IMR-90 (cell line): ENCODE measurements around the gene NUDCD3. TPM values are rescaled to one million over a fixed set of nuclear protein-coding genes. Genes with fewer than 3 reads are reported as not detected.
A peak's percentile ranks its signal among the peaks of the same experiment; 100 is the strongest.

Experiments used
- ATAC-seq: fragments of 200-7000 bp; cut with Tn5 transposase; 2 replicates; pipeline ENCODE4 v1.9.1; 2020; ENCODE audit warnings: low read depth, mild to moderate bottlenecking, moderate library complexity
- BruUV-seq: library from RNA; stranded (reverse); fragments of 400-500 nt; replicated peaks from 2 replicates; lab custom pipeline; 2021; lab: Mats Ljungman, UMichigan
- CTCF ChIA-PET: fragments of 300-600 bp; formaldehyde crosslinking; extraction: SDS; loops from one replicate; lab custom pipeline; 2021; ENCODE audit warnings: antibody characterized with exemption; lab: Yijun Ruan, JAX
- POLR2A ChIA-PET: fragments of 300-600 bp; sonication (Branson Sonifier 250); formaldehyde crosslinking; loops from one replicate; lab custom pipeline; 2022; ENCODE audit warnings: antibody characterized with exemption; ENCODE audit not compliant: unreplicated experiment; lab: Charles Lee
- DNase-seq: peaks from one replicate; pipeline ENCODE4 v3.0.0; 2013
- H2AFZ ChIP-seq: replicated peaks from 2 replicates; pipeline ENCODE3; 2013; ENCODE audit warnings: low read length, mild to moderate bottlenecking; ENCODE audit not compliant: poor library complexity
- H2AK5ac ChIP-seq: 2 replicates; pipeline ENCODE4 v1.6.1; 2013; ENCODE audit warnings: low read depth, low read length, inconsistent platforms
- H2AK9ac ChIP-seq: replicated peaks from 2 replicates; pipeline ENCODE3; 2013; ENCODE audit warnings: mild to moderate bottlenecking, low read depth, low read length, moderate library complexity; ENCODE audit not compliant: poor library complexity
- H2BK120ac ChIP-seq: 2 replicates; pipeline ENCODE4 v1.6.1; 2013; ENCODE audit warnings: low read depth, low read length, inconsistent platforms
- H2BK15ac ChIP-seq: 3 replicates; pipeline ENCODE4 v1.6.1; 2013; ENCODE audit warnings: low read depth, low read length, inconsistent platforms
- H2BK20ac ChIP-seq: 2 replicates; pipeline ENCODE4 v1.6.1; 2013; ENCODE audit warnings: low read depth, mild to moderate bottlenecking, inconsistent platforms, low read length, moderate library complexity
- H2BK5ac ChIP-seq: 2 replicates; pipeline ENCODE4 v1.6.1; 2013; ENCODE audit warnings: mild to moderate bottlenecking, low read depth, low read length, inconsistent platforms; ENCODE audit not compliant: poor library complexity, severe bottlenecking
- H3K14ac ChIP-seq: replicated peaks from 2 replicates; pipeline ENCODE4 v1.6.1; 2013; ENCODE audit warnings: low read depth, low read length, inconsistent platforms
- H3K18ac ChIP-seq: 2 replicates; pipeline ENCODE4 v1.6.1; 2013; ENCODE audit warnings: low read depth, low read length, control low read depth
- H3K23ac ChIP-seq: 2 replicates; pipeline ENCODE4 v1.6.1; 2013; ENCODE audit warnings: low read depth, low read length, inconsistent platforms
- H3K27ac ChIP-seq: 2 replicates; pipeline ENCODE4 v1.5.1; 2013; ENCODE audit warnings: mild to moderate bottlenecking, control low read depth, low read length; ENCODE audit not compliant: insufficient read depth
- H3K27me3 ChIP-seq: 2 replicates; pipeline ENCODE4 v1.6.1; 2013; ENCODE audit warnings: low read length; ENCODE audit not compliant: control insufficient read depth, insufficient read depth
- H3K36me3 ChIP-seq: 2 replicates; pipeline ENCODE4 v1.6.1; 2013; ENCODE audit warnings: low read length, mixed read lengths; ENCODE audit not compliant: control insufficient read depth, insufficient read depth
- H3K4ac ChIP-seq: 2 replicates; pipeline ENCODE4 v1.6.1; 2013; ENCODE audit warnings: low read depth, low read length, inconsistent platforms
- H3K4me1 ChIP-seq: 2 replicates; pipeline ENCODE4 v1.6.1; 2013; ENCODE audit warnings: low read length, mixed read lengths; ENCODE audit not compliant: control insufficient read depth, insufficient read depth
- H3K4me2 ChIP-seq: 2 replicates; pipeline ENCODE4 v1.6.1; 2013; ENCODE audit warnings: low read depth, mild to moderate bottlenecking, control low read depth, low read length, moderate library complexity
- H3K4me3 ChIP-seq: 2 replicates; pipeline ENCODE4 v1.5.1; 2013; ENCODE audit warnings: low read depth, mild to moderate bottlenecking, control low read depth, low read length, moderate library complexity; ENCODE audit not compliant: insufficient read depth
- H3K56ac ChIP-seq: 2 replicates; pipeline ENCODE4 v1.6.1; 2013; ENCODE audit warnings: low read length, inconsistent platforms; ENCODE audit not compliant: insufficient read depth; ENCODE audit errors: extremely low read depth
- H3K79me1 ChIP-seq, 2 experiments: 2 replicates each; pipeline ENCODE4 v1.6.1; 2013; ENCODE audit warnings: low read length in 2 of 2, inconsistent platforms in 1 of 2, low read depth in 1 of 2
- H3K9ac ChIP-seq: 2 replicates; pipeline ENCODE4 v1.6.1; 2013; ENCODE audit warnings: low read depth, low read length, control low read depth
- H3K9me1 ChIP-seq: 2 replicates; pipeline ENCODE4 v1.6.1; 2013; ENCODE audit warnings: low read length, inconsistent platforms; ENCODE audit not compliant: insufficient read depth
- H3K9me3 ChIP-seq: 2 replicates; pipeline ENCODE4 v1.6.1; 2013; ENCODE audit warnings: low read length; ENCODE audit not compliant: control insufficient read depth, insufficient read depth
- H4K20me1 ChIP-seq: 2 replicates; pipeline ENCODE4 v1.6.1; 2013; ENCODE audit warnings: low read length, inconsistent platforms; ENCODE audit not compliant: insufficient read depth
- H4K5ac ChIP-seq: 2 replicates; pipeline ENCODE4 v1.6.1; 2013; ENCODE audit warnings: mild to moderate bottlenecking, low read depth, low read length, control low read depth
- H4K8ac ChIP-seq, 2 experiments: 2 replicates each; pipeline ENCODE4 v1.6.1; 2013; ENCODE audit warnings: low read depth in 2 of 2, low read length in 2 of 2, control low read depth in 1 of 2, inconsistent platforms in 1 of 2
- H4K91ac ChIP-seq: 2 replicates; pipeline ENCODE4 v1.6.1; 2013; ENCODE audit warnings: low read depth, low read length, inconsistent platforms; ENCODE audit not compliant: insufficient read depth
- CHD1 ChIP-seq: IDR thresholded peaks from 2 replicates; pipeline ENCODE4 v1.6.1; 2012; ENCODE audit warnings: low read depth, low read length, improper control_type of control experiment
- CTCF ChIP-seq: conservative IDR thresholded peaks from 2 replicates; pipeline ENCODE4 v1.5.1; 2012; ENCODE audit warnings: mild to moderate bottlenecking, low read depth, low read length, improper control_type of control experiment
- ELK1 ChIP-seq: fragments of 150-350 bp; IDR thresholded peaks from 2 replicates; pipeline ENCODE4 v1.6.1; 2016; ENCODE audit warnings: low read depth, mild to moderate bottlenecking, low read length, moderate library complexity, borderline replicate concordance
- FOS ChIP-seq: fragments of 150-350 bp; IDR thresholded peaks from 2 replicates; pipeline ENCODE4 v1.6.1; 2016; ENCODE audit warnings: low read depth, low read length
- MAFK ChIP-seq: IDR thresholded peaks from 2 replicates; pipeline ENCODE4 v1.6.1; 2012; ENCODE audit warnings: low read depth, low read length, improper control_type of control experiment
- MXI1 ChIP-seq: IDR thresholded peaks from 2 replicates; pipeline ENCODE4 v1.6.1; 2012; ENCODE audit warnings: low read depth, mild to moderate bottlenecking, low read length, moderate library complexity, borderline replicate concordance
- RAD21 ChIP-seq: IDR thresholded peaks from 2 replicates; pipeline ENCODE4 v1.6.1; 2012; ENCODE audit warnings: low read length, improper control_type of control experiment
- RCOR1 ChIP-seq: IDR thresholded peaks from 2 replicates; pipeline ENCODE4 v1.6.1; 2012; ENCODE audit warnings: mild to moderate bottlenecking, low read length, improper control_type of control experiment; ENCODE audit not compliant: insufficient replicate concordance
- SMC3 ChIP-seq: fragments of 150-350 bp; IDR thresholded peaks from 2 replicates; pipeline ENCODE4 v1.6.1; 2016; ENCODE audit warnings: low read depth, mild to moderate bottlenecking, antibody characterized with exemption, low read length, moderate library complexity
- WGBS, 2 experiments: methylation state at CpG; one replicate each; pipeline versions ENCODE4 v1.1.5 to v1.1.7; 2013; ENCODE audit warnings: missing lambda C conversion rate in 2 of 2; ENCODE audit not compliant: insufficient read length in 1 of 2; ENCODE audit errors: extremely low coverage in 2 of 2; 5-methylcytosine and 5-hydroxymethylcytosine counted together
- dilution Hi-C: fragments of 300-500 bp; cut with HindIII; formaldehyde crosslinking; loops from one replicate; pipeline ENCODE4 v1.14.3; 2018; ENCODE audit warnings: low sequenced_read_pairs; ENCODE audit not compliant: unreplicated experiment
- in situ Hi-C: fragments of 300-500 bp; cut with MboI; formaldehyde crosslinking; loops from 3 replicates; pipeline ENCODE4 v1.14.3; 2019; ENCODE audit warnings: low sequenced_read_pairs, inconsistent platforms, mixed read lengths
- intact Hi-C: fragments of 100-400 bp; cut with micrococcal nuclease; formaldehyde crosslinking; loops from 2 replicates; pipeline ENCODE4 v1.10.0; 2022
- polyA plus RNA-seq, 3 experiments: library from polyadenylated mRNA; depleted of rRNA; stranded (reverse); fragments of >200 nt; gene quantifications; 2 replicates each; pipeline ENCODE4 v1.2.3, GENCODE V29; 2012; ENCODE audit warnings: low replicate concordance in 1 of 3
- total RNA-seq: library from RNA; depleted of rRNA; stranded (reverse); fragments of >200 nt; gene quantifications from 2 replicates; pipeline ENCODE4 v1.2.3, GENCODE V29; 2012
- TF ChIP-seq, protein P1 (sequence below): fragments of 150-350 bp; IDR thresholded peaks from 2 replicates; pipeline ENCODE4 v1.6.1; 2017; ENCODE audit warnings: mild to moderate bottlenecking, antibody characterized with exemption, low read length, low read depth

The NUDCD3 gene
- total and polyA plus RNA-seq, 2 of the 4 experiments (the other 2 are of a cell fraction) = 49.5 to 76.0 TPM

DNA sequence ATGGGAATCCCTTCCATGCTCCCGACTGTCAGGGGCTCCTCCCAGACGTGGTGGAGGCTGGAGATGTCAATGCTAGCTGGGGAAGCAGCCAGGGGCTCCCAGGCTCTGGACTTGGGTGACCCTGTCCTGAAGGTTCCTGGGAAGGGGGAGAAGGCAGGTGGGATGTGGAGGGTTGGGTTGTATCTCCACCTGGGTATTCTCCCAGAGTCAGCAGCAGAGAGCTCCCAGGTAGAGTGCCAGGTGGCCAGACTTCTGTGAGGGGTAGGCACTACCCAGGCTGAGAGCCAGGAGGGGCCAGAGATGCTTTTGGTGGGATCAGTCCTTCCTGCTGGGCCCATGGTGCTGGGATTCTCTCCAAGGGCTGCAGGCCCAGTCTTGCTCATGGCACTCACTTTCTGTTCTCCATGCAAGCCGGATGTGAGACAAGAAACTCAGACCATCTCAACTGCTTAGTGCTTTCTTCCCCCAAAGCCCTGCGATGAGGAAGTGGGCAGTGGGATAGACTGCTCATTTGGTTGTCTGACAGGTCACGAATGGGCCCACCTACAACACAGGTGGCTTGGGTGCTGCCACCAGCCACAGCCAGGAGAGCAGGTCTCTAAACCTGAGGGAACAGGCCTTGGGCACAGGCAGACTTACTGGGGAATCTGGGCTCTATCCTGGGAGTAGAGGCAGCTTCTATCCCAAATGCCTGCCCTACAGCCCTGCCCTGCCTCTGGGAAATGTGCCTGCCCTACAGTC lies 112.6 kb downstream of the NUDCD3 start (continued):
- TF ChIP-seq CTCF = no peak

DNA sequence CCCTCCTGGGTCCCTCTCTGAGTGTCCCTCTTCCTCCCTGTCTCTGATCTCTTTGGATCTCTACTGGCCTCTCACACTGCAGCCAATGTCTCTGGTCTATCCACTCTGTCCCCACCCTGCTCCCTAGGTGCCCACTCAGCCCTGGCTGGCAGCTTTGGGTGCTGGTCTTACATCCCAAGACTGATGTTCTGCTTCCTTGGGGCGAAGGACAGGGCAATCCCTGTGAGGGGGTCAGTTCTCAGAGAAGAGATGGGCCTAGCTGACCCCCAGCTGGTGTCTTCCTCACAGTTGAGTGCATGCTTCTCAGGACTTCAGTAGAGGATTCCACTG lies 113.4 kb downstream of the NUDCD3 start:
- Histone ChIP-seq H3K9me3 (no peaks in the 10 kb centered on the region), H3K14ac (peak overlapping the region; percentile 69), H4K5ac (no peak overlapping the region), H3K27me3 (no peaks in the 10 kb centered on the region), H4K91ac (peak overlapping the region; percentile 84), H3K9ac (no peak overlapping the region), H2BK20ac (peak overlapping the region; percentile 89), H4K8ac (peak overlapping the region; percentile 20 to 76; a peak in 2 of 4 replicates), H3K4me2 (no peak overlapping the region), H3K4ac (peak overlapping the region; percentile 92), H3K4me3 (no peak overlapping the region), H2BK120ac (peak overlapping the region; percentile 95), H3K4me1 (peaks cover 33% of the 10 kb centered on the region), H3K18ac (no peak overlapping the region; the same call in 1 of the 2 replicates), H2AK5ac (peak overlapping the region; percentile 99), H4K20me1 (no peaks in the 10 kb centered on the region), H2AK9ac (peak overlapping the region; percentile 83), H3K79me1 (peaks cover 0 to 29% of the 10 kb centered on the region in 2 experiments; a peak in 2 of 4 replicates), H2AFZ (no peak overlapping the region), H3K23ac (peak overlapping the region; percentile 26; the same call in 1 of the 2 replicates), H3K36me3 (no peaks in the 10 kb centered on the region), H3K56ac (no peak overlapping the region), H2BK15ac (peak overlapping the region; percentile 99), H3K9me1 (peaks cover 53% of the 10 kb centered on the region), H3K27ac (no peak overlapping the region), H2BK5ac (peak overlapping the region; percentile 38)
- WGBS, 2 experiments = no CpG with 5 or more reads among the region's 1 CpG
- ChIA-PET CTCF (no interaction called here), POLR2A (no interaction called here)
- intact Hi-C loops = no loop called here
- DNase-seq = no peak
- dilution Hi-C loops = no loop called here
- BruUV-seq = no TSS peak
- no peak for ATAC-seq
- in situ Hi-C loops = no loop called here
- TF ChIP-seq RAD21 = no peak
- TF ChIP-seq CHD1 = no peak
- no peak for TF ChIP-seq MAFK
- no peak for TF ChIP-seq FOS
- no peak for TF ChIP-seq MXI1
- TF ChIP-seq SMC3 = no peak
- TF ChIP-seq ELK1 = no peak
- TF ChIP-seq RCOR1 = no peak
- TF ChIP-seq, protein P1, sequence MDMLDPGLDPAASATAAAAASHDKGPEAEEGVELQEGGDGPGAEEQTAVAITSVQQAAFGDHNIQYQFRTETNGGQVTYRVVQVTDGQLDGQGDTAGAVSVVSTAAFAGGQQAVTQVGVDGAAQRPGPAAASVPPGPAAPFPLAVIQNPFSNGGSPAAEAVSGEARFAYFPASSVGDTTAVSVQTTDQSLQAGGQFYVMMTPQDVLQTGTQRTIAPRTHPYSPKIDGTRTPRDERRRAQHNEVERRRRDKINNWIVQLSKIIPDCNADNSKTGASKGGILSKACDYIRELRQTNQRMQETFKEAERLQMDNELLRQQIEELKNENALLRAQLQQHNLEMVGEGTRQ = no peak
